SK-N-SH (cell line): ENCODE results near the gene VMP1.

Experiments used
- CTCF ChIP-seq: fragments of 200-600 bp; sonication (generic); IDR thresholded peaks from 2 replicates; pipeline ENCODE4 v1.6.1; 2017; ENCODE audit warnings: antibody characterized with exemption, mild to moderate bottlenecking, moderate library complexity
- ELF1 ChIP-seq: IDR thresholded peaks from 2 replicates; pipeline ENCODE4 v1.4.0; 2012
- EP300 ChIP-seq, 2 experiments: IDR thresholded peaks; 2 replicates each; pipeline versions ENCODE4 v1.4.0 to v1.6.1; 2012; ENCODE audit warnings: borderline replicate concordance in 1 of 2, low read depth in 1 of 2, low read length in 1 of 2
- EZH2phosphoT487 ChIP-seq: fragments of 200-600 bp; sonication (generic); IDR thresholded peaks from 2 replicates; pipeline ENCODE4 v1.6.1; 2017; ENCODE audit warnings: low read depth, mixed run types, mild to moderate bottlenecking, antibody characterized with exemption, moderate library complexity, borderline replicate concordance
- FOXM1 ChIP-seq: IDR thresholded peaks from 2 replicates; pipeline ENCODE4 v1.4.0; 2012; ENCODE audit warnings: low read depth, mild to moderate bottlenecking
- NRF1 ChIP-seq: IDR thresholded peaks from 2 replicates; pipeline ENCODE4 v1.6.1; 2012; ENCODE audit warnings: low read depth, mild to moderate bottlenecking, low read length
- POLR2AphosphoS5 ChIP-seq: IDR thresholded peaks from 2 replicates; pipeline ENCODE4 v1.6.1; 2012; ENCODE audit warnings: low read depth, low read length
- REST ChIP-seq: IDR thresholded peaks from 2 replicates; pipeline ENCODE4 v1.6.1; 2012; ENCODE audit warnings: mild to moderate bottlenecking, low read depth, low read length, moderate library complexity
- TAF1 ChIP-seq: IDR thresholded peaks from 2 replicates; pipeline ENCODE4 v1.6.1; 2012; ENCODE audit warnings: low read depth, mild to moderate bottlenecking, low read length, moderate library complexity, borderline replicate concordance
- ZBTB33 ChIP-seq: IDR thresholded peaks from 2 replicates; pipeline ENCODE4 v1.4.0; 2012; ENCODE audit warnings: low read depth, borderline replicate concordance

GRCh38 chr17:59669411-59669810 lies 38.0 kb upstream of the VMP1 start:
- TF ChIP-seq POLR2AphosphoS5 (no peak), ELF1 (no peak), CTCF (no peak), REST (no peak), FOXM1 (no peak), ZBTB33 (no peak), NRF1 (no peak), EZH2phosphoT487 (no peak), EP300 (IDR thresholded peaks at IDR 0.05; ENCODE audit: borderline replicate concordance in 1 of 2, low read depth in 1 of 2, low read length in 1 of 2) (no peak), TAF1 (no peak)
